Measurements from ENCODE around the gene IGSF9. TPM values are rescaled to one million over a fixed set of nuclear protein-coding genes. Genes with fewer than 3 reads are reported as not detected.
A peak's percentile ranks its signal among the peaks of the same experiment; 100 is the strongest.

IGSF9 gene
- total RNA-seq, 1 experiment from 2014 or later, result not detected

- no peak for DNase-seq (ENCODE audit: low read depth, low spot score)
- in situ Hi-C loops (cut with HindIII; ENCODE audit: low pct_unique_long_range_greater_than_20kb, low sequenced_read_pairs), result loop anchor here (25.0 kb wide), 1 partner anchor 111 kb away; the partner anchor contains the start of gene DUSP23
Observed at GRCh38 chr1:159897962-159898361, 47.5 kb downstream of the IGSF9 start.

DNA sequence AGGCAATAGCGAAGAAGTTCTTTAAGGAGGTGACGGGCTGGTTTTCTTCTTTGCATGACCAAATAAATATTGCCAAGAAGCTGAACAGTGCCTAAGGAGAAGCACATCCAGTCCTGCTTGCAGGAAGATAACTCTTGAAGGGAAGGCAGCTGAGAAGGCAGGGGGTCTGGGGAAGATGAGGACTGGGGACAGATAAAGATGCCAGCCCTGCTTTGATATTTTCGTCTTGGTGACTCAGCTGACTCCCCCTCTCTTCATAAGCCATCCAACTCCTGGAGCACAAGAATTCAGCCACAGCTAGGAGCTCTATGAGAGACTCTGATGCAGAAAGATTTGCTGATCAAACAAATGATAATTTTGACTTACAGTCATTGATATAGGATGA is 48.9 kb downstream of the IGSF9 start:
- in situ Hi-C loops (cut with HindIII; ENCODE audit: low pct_unique_long_range_greater_than_20kb, low sequenced_read_pairs), result loop anchor here (25.0 kb wide), 1 partner anchor 109 kb away; the partner anchor contains the start of gene DUSP23
- no peak for DNase-seq (ENCODE audit: low read depth, low spot score)

GRCh38 chr1:159895836-159896545 is 49.4 kb downstream of the IGSF9 start:
- no peak for DNase-seq (ENCODE audit: low read depth, low spot score)
- in situ Hi-C loops (cut with HindIII; ENCODE audit: low pct_unique_long_range_greater_than_20kb, low sequenced_read_pairs), result loop anchor here (25.0 kb wide), 1 partner anchor 109 kb away; the partner anchor contains the start of gene DUSP23

GRCh38 chr1:159895286-159895685 is 50.1 kb downstream of the IGSF9 start:
- DNase-seq (ENCODE audit: low read depth, low spot score), result no peak
- in situ Hi-C loops (cut with HindIII; ENCODE audit: low pct_unique_long_range_greater_than_20kb, low sequenced_read_pairs), result loop anchor here (25.0 kb wide), 1 partner anchor 108 kb away; the partner anchor contains the start of gene DUSP23

DNA sequence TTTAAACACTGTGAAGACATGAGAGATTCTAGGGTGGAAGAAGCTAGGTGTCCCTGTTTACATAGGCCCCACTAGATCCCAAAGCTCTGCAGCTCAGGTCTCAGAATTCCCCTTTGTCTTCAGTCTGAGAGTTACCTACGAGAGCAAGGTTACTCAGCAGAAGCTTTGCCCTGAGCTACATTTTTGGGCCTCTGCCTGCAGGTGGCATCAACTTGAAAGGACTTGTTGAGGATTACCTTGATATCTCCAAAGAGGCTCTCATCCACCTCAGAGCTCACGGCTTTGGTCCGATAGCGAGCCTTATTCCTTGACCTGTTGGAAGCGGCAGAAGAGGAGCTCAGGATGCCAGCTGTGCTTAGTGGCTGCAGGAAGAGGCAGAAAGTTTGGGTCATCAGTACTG is 52.5 kb downstream of the IGSF9 start:
- DNase-seq (ENCODE audit: low read depth, low spot score), result no peak
- in situ Hi-C loops (cut with HindIII; ENCODE audit: low pct_unique_long_range_greater_than_20kb, low sequenced_read_pairs), result loop anchor here (25.0 kb wide), 1 partner anchor 106 kb away; the partner anchor contains the start of gene DUSP23

DNA sequence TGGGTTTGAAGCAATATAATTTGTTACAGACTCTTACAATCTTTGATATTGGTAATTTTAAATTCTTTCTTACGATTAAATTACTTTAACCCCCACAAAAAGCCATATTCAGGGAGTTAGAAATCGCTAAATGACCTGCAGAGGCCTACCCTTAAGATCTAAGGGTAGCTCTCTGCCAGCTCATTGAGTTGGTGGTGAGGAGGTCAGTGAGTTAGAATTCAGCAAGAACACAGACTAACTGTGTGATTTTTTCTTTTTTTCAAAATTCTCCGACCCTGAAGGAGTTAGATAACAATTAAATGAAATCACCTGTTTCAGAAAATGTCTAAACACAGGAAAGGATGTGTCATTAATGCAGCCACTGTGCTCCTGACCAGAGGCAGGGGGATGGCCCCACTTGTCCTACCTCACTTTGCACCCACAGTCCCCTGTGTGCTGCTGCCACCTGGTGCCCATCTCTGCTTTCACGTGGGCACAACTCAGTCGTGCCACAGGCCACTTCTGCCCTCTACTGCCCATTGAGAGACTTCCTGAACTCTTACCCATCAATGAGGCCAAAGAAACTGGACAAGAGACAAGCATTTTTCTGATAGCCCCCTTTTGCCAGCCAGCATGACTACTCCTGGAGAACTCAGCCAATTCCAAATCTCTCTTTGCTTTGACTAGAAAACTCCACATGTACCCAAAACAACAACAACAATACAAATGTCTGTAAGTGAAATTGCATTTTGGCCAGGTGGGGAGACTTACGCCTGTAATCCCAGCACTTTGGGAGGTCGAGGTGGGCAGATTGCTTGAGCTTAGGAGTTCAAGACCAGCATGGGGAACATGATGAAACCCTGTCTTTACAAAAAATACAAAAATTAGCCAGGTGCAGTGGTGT is 53.9 kb downstream of the IGSF9 start:
- DNase-seq (ENCODE audit: low read depth, low spot score), result peak; percentile 92
- in situ Hi-C loops (cut with HindIII; ENCODE audit: low pct_unique_long_range_greater_than_20kb, low sequenced_read_pairs), result loop anchor here (25.0 kb wide), 1 partner anchor 104 kb away; the partner anchor contains the start of gene DUSP23

GRCh38 chr1:159890390-159890789 is 55.0 kb downstream of the IGSF9 start:
- DNase-seq (ENCODE audit: low read depth, low spot score), result no peak
- in situ Hi-C loops (cut with HindIII; ENCODE audit: low pct_unique_long_range_greater_than_20kb, low sequenced_read_pairs), result loop anchor here (25.0 kb wide), 1 partner anchor 103 kb away; the partner anchor contains the start of gene DUSP23

DNA sequence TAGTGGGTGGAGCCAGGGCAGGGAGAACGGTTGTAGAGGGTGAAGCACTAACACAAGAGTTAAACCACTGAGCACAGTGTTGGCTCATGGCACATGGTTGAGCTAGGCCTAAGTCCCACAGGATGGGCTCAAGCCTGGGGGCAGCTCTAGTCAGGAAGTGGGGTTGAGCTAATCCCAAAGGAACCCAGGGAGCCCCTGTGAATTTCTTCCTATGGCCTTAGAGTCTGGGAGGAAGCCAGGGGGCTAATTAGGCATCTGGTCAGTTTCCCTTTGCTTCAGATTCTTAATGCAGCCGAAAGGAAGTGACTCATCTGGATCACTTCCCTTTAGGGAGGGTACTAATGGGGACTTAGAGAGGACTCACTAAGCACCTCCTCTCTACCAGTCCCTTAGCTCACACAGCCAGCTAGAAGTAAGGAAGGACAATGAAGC is 55.6 kb downstream of the IGSF9 start:
- peak; percentile 33 for DNase-seq (ENCODE audit: low read depth, low spot score)
- in situ Hi-C loops (cut with HindIII; ENCODE audit: low pct_unique_long_range_greater_than_20kb, low sequenced_read_pairs), result loop anchor here (25.0 kb wide), 1 partner anchor 103 kb away; the partner anchor contains the start of gene DUSP23

DNA sequence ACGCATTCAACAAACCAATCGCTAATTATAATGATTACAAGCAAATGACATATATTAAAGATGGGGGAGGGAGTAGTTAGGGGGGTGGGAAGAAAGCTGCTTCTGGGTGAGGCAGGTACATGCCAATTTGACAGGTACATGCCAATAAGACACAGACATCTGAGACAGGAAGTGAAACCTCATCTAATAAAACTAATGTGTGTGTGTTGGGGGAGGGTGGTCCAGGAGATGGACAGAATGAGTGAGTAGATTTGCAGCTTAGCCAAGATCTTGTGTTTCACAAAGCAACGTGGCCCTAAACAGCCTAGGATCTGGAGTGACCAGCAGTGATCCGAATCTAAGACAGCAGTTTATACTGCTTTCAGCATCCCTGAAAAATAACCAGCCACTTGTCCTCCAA is 56.2 kb downstream of the IGSF9 start:
- DNase-seq (ENCODE audit: low read depth, low spot score), result no peak
- in situ Hi-C loops (cut with HindIII; ENCODE audit: low pct_unique_long_range_greater_than_20kb, low sequenced_read_pairs), result loop anchor here (25.0 kb wide), 1 partner anchor 102 kb away; the partner anchor contains the start of gene DUSP23

- DNase-seq (ENCODE audit: low read depth, low spot score), result no peak
- in situ Hi-C loops (cut with HindIII; ENCODE audit: low pct_unique_long_range_greater_than_20kb, low sequenced_read_pairs), result loop anchor here (25.0 kb wide), 1 partner anchor 97 kb away; the partner anchor contains the start of gene DUSP23
Observed at GRCh38 chr1:159884296-159884695, 61.1 kb downstream of the IGSF9 start.

GRCh38 chr1:159883134-159883533 is 62.3 kb downstream of the IGSF9 start:
- in situ Hi-C loops (cut with HindIII; ENCODE audit: low pct_unique_long_range_greater_than_20kb, low sequenced_read_pairs), result loop anchor here (25.0 kb wide), 1 partner anchor 96 kb away; the partner anchor contains the start of gene DUSP23
- DNase-seq (ENCODE audit: low read depth, low spot score), result no peak

DNA sequence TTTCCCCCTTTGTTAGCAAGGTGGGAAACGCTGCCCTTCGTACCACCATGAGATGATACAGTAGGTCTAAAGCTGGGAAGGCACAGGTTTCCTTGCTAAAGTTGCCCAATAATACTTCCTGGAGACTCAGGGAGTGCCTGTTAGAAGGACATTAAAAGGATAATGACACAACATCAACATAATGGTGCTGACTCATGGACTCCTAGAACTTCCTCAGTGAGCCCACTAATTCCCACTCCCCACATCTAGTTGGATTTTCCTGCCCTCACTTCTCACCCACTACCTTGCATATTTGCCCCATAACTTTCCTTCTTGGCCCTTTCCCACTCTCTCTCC is 62.9 kb downstream of the IGSF9 start:
- no peak for DNase-seq (ENCODE audit: low read depth, low spot score)
- in situ Hi-C loops (cut with HindIII; ENCODE audit: low pct_unique_long_range_greater_than_20kb, low sequenced_read_pairs), result loop anchor here (25.0 kb wide), 1 partner anchor 95 kb away; the partner anchor contains the start of gene DUSP23

- in situ Hi-C loops (cut with HindIII; ENCODE audit: low pct_unique_long_range_greater_than_20kb, low sequenced_read_pairs), result loop anchor here (25.0 kb wide), 1 partner anchor 95 kb away; the partner anchor contains the start of gene DUSP23
- DNase-seq (ENCODE audit: low read depth, low spot score), result peak; percentile 67
Observed at GRCh38 chr1:159881622-159882526, 63.5 kb downstream of the IGSF9 start.

DNA sequence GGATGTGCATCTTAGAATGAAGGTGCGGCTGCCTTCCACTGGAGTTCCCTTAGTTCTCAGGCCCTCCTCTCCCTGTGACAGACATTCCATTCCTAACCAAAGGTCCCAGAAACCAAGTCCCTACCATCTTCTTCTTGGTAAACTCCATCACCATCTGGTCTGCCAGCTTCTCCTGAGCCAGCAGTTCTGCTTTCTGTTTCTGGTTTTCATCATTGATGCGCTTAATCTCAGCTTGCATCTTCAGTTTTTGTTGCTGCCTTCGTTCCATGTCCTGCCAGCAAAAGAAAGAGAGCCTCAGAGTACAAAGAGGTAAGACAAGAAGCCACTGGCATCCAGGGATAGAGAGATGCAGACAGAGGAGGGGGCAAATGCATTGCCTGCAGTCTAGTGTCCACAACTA is 65.0 kb downstream of the IGSF9 start:
- DNase-seq (ENCODE audit: low read depth, low spot score), result no peak
- in situ Hi-C loops (cut with HindIII; ENCODE audit: low pct_unique_long_range_greater_than_20kb, low sequenced_read_pairs), result loop anchor here (25.0 kb wide), 1 partner anchor 93 kb away; the partner anchor contains the start of gene DUSP23

- no peak for DNase-seq (ENCODE audit: low read depth, low spot score)
- in situ Hi-C loops (cut with HindIII; ENCODE audit: low pct_unique_long_range_greater_than_20kb, low sequenced_read_pairs), result loop anchor here (25.0 kb wide), 1 partner anchor 93 kb away; the partner anchor contains the start of gene DUSP23
Observed at GRCh38 chr1:159879977-159880376, 65.4 kb downstream of the IGSF9 start.

GRCh38 chr1:159879136-159879535 is 66.3 kb downstream of the IGSF9 start:
- no peak for DNase-seq (ENCODE audit: low read depth, low spot score)
- in situ Hi-C loops (cut with HindIII; ENCODE audit: low pct_unique_long_range_greater_than_20kb, low sequenced_read_pairs), result loop anchor here (25.0 kb wide), 1 partner anchor 92 kb away; the partner anchor contains the start of gene DUSP23
